Adrenal gland (tissue), 12 donors: Measurements from ENCODE around the gene DRGX. TPM values are rescaled to one million over a fixed set of nuclear protein-coding genes. Genes with fewer than 3 reads are reported as not detected.
A peak's percentile ranks its signal among the peaks of the same experiment; 100 is the strongest.

Experiments used
- DNase-seq, 7 donors: peaks; one replicate each; pipeline ENCODE4 v3.0.0-alpha.2; 2019 to 2020
- H3K27ac ChIP-seq, 5 donors: fragments of 200-600 bp; sonication (generic) in 4 of 5; 1 replicate in 3 of 5; 2 replicates in 2 of 5; pipeline versions ENCODE4 v1.5.1 to v1.8.0; 2016 to 2020; ENCODE audit warnings: mild to moderate bottlenecking in 1 of 5
- H3K27me3 ChIP-seq: fragments of 200-600 bp; 2 replicates; pipeline ENCODE4 v1.8.0; 2021
- H3K36me3 ChIP-seq, 2 donors: fragments of 200-600 bp; replicated peaks in 1 of 2; 1 replicate in 1 of 2; 2 replicates in 1 of 2; pipeline versions ENCODE4 v1.5.1 to v1.8.0; 2018 to 2022
- H3K4me1 ChIP-seq, 2 donors: fragments of 200-600 bp; replicated peaks in 1 of 2; 1 replicate in 1 of 2; 2 replicates in 1 of 2; pipeline versions ENCODE4 v1.5.1 to v1.8.0; 2018 to 2021
- H3K4me3 ChIP-seq, 4 donors: fragments of 200-600 bp; sonication (generic) in 3 of 4; one replicate each; pipeline ENCODE4 v1.5.1; 2016 to 2018
- H3K9me3 ChIP-seq, 3 donors: fragments of 200-600 bp; sonication (generic) in 1 of 3; replicated peaks in 1 of 3; 1 replicate in 2 of 3; 2 replicates in 1 of 3; pipeline versions ENCODE4 v1.5.1 to v1.8.0; 2016 to 2021
- POLR2A ChIP-seq, 2 donors: fragments of 450-650 bp; IDR thresholded peaks; one replicate each; pipeline ENCODE4 v1.6.1; 2017; ENCODE audit warnings: antibody characterized with exemption in 2 of 2, mild to moderate bottlenecking in 2 of 2, moderate library complexity in 1 of 2
- WGBS, 4 donors: extraction: QIAGEN DNeasy Blood & Tissue Kit in 2 of 4; methylation state at CpG; one replicate each; pipeline versions ENCODE4 v1.1.5 to v1.1.7; 2013 to 2017; 5-methylcytosine and 5-hydroxymethylcytosine counted together
- intact Hi-C, 2 donors: fragments of 100-400 bp; cut with DNase I; formaldehyde crosslinking; loops; one replicate each; pipeline versions ENCODE4 v1.14.1 to v1.15.0; 2022 to 2023
- polyA plus RNA-seq, 3 donors: library from polyadenylated mRNA; stranded (reverse); fragments of 200-250 nt in 2 of 3; fragments of 350-450 nt in 1 of 3; fragmentation: Illumina TruSeq in 1 of 3; extraction: RNeasy Lipid Tissue Mini Kit (QIAGEN cat#74804) in 1 of 3; gene quantifications; one replicate each; pipeline ENCODE4 v1.2.3, GENCODE V29; 2013 to 2014
- total RNA-seq, 9 donors: library from RNA; depleted of rRNA in 4 of 9; stranded (reverse); fragments of >200 nt in 4 of 9; fragments of 120-200 nt in 1 of 9; fragmentation: NEBNext Ultra II Directional in 1 of 9; extraction: Animal tissue kit (Norgen Biotek cat#: 25700) in 1 of 9; gene quantifications; one replicate each; pipeline versions ENCODE4 v1.1.0 to v1.2.4, GENCODE V29; 2013 to 2023
- TF ChIP-seq, protein P1 (sequence below), 6 experiments: fragments of 450-650 bp in 4 of 6; fragments of 200-600 bp in 2 of 6; sonication (generic) in 1 of 6; IDR thresholded peaks; 1 replicate in 5 of 6; 2 replicates in 1 of 6; pipeline versions ENCODE4 v1.5.1 to v1.8.0; 2016 to 2021; ENCODE audit warnings: antibody characterized with exemption in 6 of 6, mild to moderate bottlenecking in 2 of 6, moderate library complexity in 1 of 6
- donor health status: healthy with polysubstance abuse.
- donor health status: Bipolar disorder and iron deficiency.
- donor health status: DM: yes; HTN: yes; CAD: no.
- donor health status: DM: no; HTN: no; CAD: no.
- donor health status: DM: no; HTN: no; CAD: no.
- donor health status: DM: yes; HTN: yes; CAD: no.

Gene DRGX
- total and polyA plus RNA-seq, 12 donors: 0.06 to 9.6 (median 2.8) TPM; not detected in 4

DNA sequence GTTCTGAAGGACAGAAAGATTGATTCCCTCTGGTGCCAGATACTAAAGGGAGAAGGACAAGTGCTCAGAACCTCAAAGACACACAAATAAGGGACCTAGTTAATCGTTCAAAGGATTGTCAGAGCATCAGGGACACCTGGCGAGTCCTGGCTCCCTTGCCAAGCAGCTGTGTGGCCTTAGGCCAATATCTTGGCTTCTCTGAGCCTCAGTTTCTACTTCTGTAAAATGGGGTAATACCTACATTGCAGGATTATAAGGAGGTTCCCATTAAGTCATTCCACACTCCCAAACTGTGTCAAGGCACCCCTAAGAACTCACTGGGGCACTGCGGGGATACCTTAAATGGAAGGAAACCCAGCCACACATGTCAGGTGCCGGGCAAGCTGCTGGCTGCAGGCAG is 29.4 kb downstream of the DRGX start:
- no peak overlapping the region for H3K4me3 ChIP-seq
- WGBS, 4 donors: 70 to 81% (median 78%) methylated on average over 4 of the region's 4 CpGs
- intact Hi-C loops: no loop called here
- H3K27ac ChIP-seq: no peak overlapping the region
- TF ChIP-seq, protein P1, sequence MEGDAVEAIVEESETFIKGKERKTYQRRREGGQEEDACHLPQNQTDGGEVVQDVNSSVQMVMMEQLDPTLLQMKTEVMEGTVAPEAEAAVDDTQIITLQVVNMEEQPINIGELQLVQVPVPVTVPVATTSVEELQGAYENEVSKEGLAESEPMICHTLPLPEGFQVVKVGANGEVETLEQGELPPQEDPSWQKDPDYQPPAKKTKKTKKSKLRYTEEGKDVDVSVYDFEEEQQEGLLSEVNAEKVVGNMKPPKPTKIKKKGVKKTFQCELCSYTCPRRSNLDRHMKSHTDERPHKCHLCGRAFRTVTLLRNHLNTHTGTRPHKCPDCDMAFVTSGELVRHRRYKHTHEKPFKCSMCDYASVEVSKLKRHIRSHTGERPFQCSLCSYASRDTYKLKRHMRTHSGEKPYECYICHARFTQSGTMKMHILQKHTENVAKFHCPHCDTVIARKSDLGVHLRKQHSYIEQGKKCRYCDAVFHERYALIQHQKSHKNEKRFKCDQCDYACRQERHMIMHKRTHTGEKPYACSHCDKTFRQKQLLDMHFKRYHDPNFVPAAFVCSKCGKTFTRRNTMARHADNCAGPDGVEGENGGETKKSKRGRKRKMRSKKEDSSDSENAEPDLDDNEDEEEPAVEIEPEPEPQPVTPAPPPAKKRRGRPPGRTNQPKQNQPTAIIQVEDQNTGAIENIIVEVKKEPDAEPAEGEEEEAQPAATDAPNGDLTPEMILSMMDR (IDR thresholded peaks at IDR 0.05): no peak
- no peak for TF ChIP-seq POLR2A (IDR thresholded peaks at IDR 0.05)
- H3K27me3 ChIP-seq: no peaks in the 10 kb centered on the region
- no peak for DNase-seq
- H3K4me1 ChIP-seq: no peaks in the 10 kb centered on the region
- no peaks in the 10 kb centered on the region for H3K9me3 ChIP-seq
- H3K36me3 ChIP-seq: no peaks in the 10 kb centered on the region

DNA sequence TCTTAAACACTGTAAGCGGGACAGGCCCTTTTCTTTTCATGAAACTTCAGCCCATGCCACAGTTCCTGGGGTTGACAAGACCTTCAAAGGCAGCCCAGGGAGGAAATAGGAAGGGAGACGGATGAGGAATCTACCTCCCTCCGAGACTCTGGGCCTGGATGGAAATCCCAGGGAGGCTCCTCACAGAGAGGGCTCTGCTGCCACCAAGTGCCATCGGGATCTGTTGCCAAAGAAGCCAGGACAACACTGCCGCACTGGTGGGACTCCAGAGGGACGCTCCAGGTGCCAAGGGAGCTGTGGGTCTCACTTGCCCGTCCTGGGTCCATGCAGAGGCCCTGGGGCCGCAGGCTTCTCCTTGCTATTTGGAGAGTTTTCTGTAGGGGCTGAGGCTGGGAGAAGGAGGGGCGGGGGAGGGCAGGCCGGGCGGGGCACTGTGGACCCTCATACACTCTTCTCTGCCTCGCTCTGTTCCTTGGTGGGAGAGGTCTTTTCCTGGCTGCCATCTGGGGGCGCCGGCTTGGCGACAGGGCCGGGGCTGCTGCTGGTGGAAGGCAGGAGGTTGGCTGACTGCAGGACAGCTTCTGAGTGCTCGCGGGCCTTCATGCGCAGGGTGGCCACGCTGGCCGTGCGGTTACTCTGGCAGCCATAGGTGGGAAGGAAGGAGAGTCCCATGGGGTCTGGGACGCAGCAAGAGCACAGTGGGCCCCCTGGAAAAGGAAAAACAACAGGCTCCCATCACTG is 30.0 kb downstream of the DRGX start:
- H3K27ac ChIP-seq: no peak overlapping the region
- WGBS, 4 donors: 80 to 90% (median 83%) methylated on average over 9 to 23 of the region's 23 CpGs
- no peak overlapping the region for H3K4me3 ChIP-seq
- no peaks in the 10 kb centered on the region for H3K27me3 ChIP-seq
- intact Hi-C loops: no loop called here
- TF ChIP-seq, protein P1 (IDR thresholded peaks at IDR 0.05): no peak
- no peak for TF ChIP-seq POLR2A (IDR thresholded peaks at IDR 0.05)
- H3K36me3 ChIP-seq: no peaks in the 10 kb centered on the region
- H3K9me3 ChIP-seq: no peaks in the 10 kb centered on the region
- no peaks in the 10 kb centered on the region for H3K4me1 ChIP-seq
- peak in 1 of 7 donors; percentile 45 for DNase-seq

DNA sequence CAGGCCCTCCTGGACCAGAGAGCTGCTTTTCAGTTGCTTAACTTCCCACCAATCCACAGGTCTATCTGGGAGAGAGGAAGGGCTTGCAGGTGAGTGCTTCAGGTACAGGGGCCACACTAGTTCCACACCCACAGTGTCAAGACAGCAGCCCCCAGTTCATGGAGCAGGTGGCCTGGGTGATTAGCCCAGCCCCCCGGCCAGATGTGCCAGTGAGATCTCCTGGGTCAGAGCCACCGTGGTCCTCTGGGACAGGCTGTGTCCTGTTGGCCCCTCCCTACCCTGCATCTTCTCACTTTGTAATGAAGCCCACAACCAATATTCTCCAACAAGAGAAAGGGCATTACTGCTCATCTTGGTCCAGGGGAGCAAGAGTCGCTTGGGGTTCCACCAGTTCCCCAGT is 30.6 kb downstream of the DRGX start:
- no peak overlapping the region for H3K4me3 ChIP-seq
- no peaks in the 10 kb centered on the region for H3K27me3 ChIP-seq
- intact Hi-C loops: no loop called here
- H3K36me3 ChIP-seq: no peaks in the 10 kb centered on the region
- no peak for DNase-seq
- H3K9me3 ChIP-seq: no peaks in the 10 kb centered on the region
- no peak overlapping the region for H3K27ac ChIP-seq
- 83 to 100% (median 89%) methylated on average over 1 to 3 of the region's 3 CpGs for WGBS, 4 donors
- TF ChIP-seq POLR2A (IDR thresholded peaks at IDR 0.05): no peak
- TF ChIP-seq, protein P1 (IDR thresholded peaks at IDR 0.05): no peak
- H3K4me1 ChIP-seq: no peaks in the 10 kb centered on the region

DNA sequence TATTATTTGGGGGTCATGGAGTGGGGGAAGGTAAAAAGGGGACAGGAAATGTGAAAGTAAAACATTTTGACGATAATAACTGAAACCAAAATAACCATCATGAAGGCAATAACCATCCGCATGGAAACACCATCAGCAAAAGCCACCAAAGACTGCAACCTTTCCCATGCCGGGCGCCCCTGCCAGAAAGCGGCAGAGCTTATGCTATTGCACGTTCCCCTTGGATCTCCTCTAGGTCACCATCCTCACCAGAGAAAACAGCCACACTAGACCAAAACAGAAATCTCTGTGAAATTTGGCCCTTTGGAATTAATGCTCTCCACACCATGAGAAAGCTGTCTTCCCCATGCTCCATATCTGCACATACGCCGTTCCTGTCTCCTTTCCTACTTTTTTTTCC is 31.1 kb downstream of the DRGX start:
- H3K27me3 ChIP-seq: no peaks in the 10 kb centered on the region
- TF ChIP-seq, protein P1 (IDR thresholded peaks at IDR 0.05): no peak
- no peak for TF ChIP-seq POLR2A (IDR thresholded peaks at IDR 0.05)
- no peak overlapping the region for H3K4me3 ChIP-seq
- H3K4me1 ChIP-seq: no peaks in the 10 kb centered on the region
- no peaks in the 10 kb centered on the region for H3K9me3 ChIP-seq
- H3K27ac ChIP-seq: no peak overlapping the region
- H3K36me3 ChIP-seq: no peaks in the 10 kb centered on the region
- WGBS, 4 donors: 88 to 93% (median 91%) methylated on average over 8 of the region's 8 CpGs
- DNase-seq: no peak
- intact Hi-C loops: no loop called here
